ENCODE results near the gene SSBP4.

GRCh38 chr19:18423258-18424020 lies 4.2 kb downstream of the SSBP4 start:
- TF ChIP-seq CTCF (IDR thresholded peaks at IDR 0.05; ENCODE audit: low read depth, low read length, poor library complexity, severe bottlenecking): no peak
- no peak for TF ChIP-seq EZH2phosphoT487 (IDR thresholded peaks at IDR 0.05; ENCODE audit: borderline replicate concordance, low read length)
